Prostate gland (tissue), 2 donors: ENCODE measurements around the gene OLA1.

Source experiments
- CTCF ChIP-seq, 4 experiments: fragments of 200-600 bp in 2 of 4; fragments of 450-650 bp in 2 of 4; sonication (generic) in 2 of 4; IDR thresholded peaks; 1 replicate in 3 of 4; 2 replicates in 1 of 4; pipeline ENCODE4 v1.5.1; 2016 to 2019; ENCODE audit warnings: antibody characterized with exemption in 4 of 4, mild to moderate bottlenecking in 2 of 4, moderate library complexity in 2 of 4
- POLR2A ChIP-seq: fragments of 450-650 bp; IDR thresholded peaks from one replicate; pipeline ENCODE4 v1.6.1; 2016; ENCODE audit warnings: antibody characterized with exemption, mild to moderate bottlenecking
- POLR2AphosphoS5 ChIP-seq: sonication (generic); formaldehyde crosslinking; IDR thresholded peaks from one replicate; pipeline ENCODE4 v1.6.1; 2017; ENCODE audit warnings: antibody characterized with exemption

- TF ChIP-seq CTCF (IDR thresholded peaks at IDR 0.05) (no peak), POLR2A (no peak), POLR2AphosphoS5 (no peak)
These were observed 128.0 kb downstream of the OLA1 start for GRCh38 chr2:174120346-174120745.
